Activated naive CD4-positive, alpha-beta T cell treated with anti-CD3 and anti-CD28 coated beads, Interleukin-2, amount 50 U/mL, for 16 hours (primary cell): Measurements from ENCODE around the gene NKX6-2.
"Not testable (repeated sequence)": the region's sequence is repeated elsewhere in the genome, so short reads cannot be mapped to it uniquely, and the experiment has no call there.

ENCODE experiments used
- DNase-seq: peaks from one replicate; pipeline ENCODE4 v3.0.0-alpha.2; 2020

The NKX6-2 gene

DNA sequence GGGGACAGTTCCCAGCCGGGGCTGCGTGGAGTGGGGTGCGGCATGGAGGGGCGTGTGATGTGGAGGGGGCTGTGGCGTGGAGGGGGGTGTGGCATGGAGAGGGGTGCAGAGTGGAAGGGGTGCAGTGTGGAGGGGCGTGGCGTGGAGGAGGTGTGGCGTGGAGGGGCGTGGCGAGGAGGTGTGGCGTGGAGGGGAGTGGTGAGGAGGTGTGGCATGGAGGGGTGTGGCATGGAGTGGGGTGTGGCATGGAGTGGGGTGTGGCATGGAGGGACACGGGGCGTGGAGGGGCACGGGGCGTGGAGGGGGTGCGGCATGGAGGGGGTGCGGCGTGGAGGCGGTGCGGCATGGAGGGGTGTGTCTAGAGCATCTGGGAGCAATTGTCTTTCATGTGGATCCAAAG, 33.6 kb downstream of the NKX6-2 start:
- DNase-seq: no peak

DNA sequence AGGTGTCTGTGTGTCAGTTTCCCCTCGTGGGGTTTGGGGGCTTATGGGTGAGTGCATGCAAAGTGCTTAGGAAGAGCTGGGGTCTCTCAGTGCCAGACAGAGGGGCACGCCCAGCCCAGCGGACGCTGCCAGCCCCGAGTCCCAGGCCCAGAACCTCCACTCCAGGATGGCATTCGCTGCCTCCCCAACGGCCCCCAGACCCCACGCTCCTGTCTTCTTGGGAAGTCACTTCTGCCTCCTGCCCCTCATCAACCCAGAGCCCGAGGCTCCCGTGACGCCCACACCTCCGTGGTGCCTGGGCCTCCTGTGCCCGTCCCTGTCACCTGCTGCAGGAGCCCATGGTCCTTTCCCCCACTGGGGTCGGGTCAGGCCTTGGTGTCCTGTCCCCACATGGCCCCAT, 35.0 kb downstream of the NKX6-2 start:
- no peak for DNase-seq

GRCh38 chr10:132749371-132749795, 36.6 kb downstream of the NKX6-2 start:
- DNase-seq: no peak

DNA sequence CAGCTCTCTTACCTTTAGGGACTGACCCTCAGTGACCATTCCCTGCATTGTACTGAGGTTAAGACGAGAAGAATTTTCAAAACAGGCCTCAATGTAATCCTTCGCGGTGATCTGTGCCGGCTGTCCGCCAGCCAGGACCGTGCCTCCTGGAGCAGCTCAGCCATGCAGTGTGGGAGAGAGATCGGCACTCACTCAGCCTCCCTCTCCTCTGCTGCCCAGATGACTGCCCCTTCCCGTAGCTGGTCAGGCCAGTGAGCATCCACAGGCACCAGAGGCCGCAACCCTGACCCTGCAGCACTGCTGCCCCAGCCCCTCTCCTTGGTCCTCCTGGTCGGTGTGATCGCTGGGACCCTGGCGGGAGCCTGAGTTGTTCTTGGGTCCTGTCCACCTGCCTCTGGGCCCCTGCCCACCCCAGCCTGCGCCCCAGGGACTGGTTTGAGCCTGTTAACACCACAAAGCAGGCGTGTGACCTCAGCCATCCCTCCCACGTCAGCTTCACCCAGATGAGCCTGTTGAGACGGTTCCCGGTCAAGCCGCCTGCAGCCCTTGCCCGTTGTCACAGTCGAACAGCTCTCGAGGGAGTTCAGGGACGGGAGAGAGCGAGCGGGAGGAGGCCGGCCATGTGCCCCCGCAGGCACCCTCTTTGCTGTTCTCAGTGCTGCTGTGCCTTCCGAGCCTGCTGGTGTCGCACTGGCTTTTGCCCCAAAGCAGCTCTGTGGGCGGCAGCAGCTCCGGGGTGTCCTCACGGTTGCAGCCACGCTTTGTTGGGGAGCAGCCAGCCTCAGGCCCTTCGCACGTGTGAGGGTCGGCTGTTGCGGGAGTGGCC, 37.2 kb downstream of the NKX6-2 start:
- no peak for DNase-seq

DNA sequence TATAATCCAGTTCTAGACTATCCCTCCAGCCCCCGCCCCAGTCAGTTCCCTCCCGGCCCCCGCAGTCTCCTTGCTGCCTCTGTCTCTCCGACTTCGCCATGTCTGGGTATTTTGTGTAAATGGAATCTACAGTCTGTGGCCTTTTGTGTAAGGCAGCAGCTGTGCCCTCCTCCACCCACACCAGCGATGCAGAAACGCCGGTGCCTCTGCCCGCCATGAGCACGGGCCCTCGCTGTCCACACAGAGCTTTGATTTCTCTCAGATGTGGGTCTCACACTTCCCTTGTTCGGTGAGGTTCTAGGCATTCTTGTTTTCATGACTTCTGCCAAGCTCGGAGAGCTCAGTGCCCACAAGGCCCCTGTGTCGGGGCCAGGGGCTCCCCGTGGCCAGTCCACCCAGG, 37.8 kb downstream of the NKX6-2 start:
- no peak for DNase-seq

GRCh38 chr10:132746801-132747625, 38.9 kb downstream of the NKX6-2 start:
- DNase-seq: no peak

DNA sequence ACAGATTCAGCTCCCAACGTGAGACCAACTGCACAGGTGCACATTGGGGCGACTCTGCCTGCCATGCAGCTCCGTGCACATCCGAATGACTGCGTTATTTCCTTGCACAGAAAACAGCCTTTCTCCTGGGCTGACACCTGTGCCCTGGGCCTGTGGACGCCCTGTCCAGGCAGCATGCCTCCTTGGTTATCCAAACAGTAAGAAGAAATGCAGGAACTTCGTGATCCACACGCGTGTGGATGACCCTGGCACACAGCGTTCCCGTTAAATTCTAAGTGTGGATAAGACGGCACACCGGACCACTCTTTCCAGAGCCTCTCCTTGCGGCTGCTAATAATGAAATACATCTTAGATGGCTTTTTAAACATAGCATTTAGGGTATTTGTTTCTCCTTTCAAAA, 39.6 kb downstream of the NKX6-2 start:
- DNase-seq: no peak

- DNase-seq: no peak
Observed at GRCh38 chr10:132745971-132746370, 40.0 kb downstream of the NKX6-2 start.

DNA sequence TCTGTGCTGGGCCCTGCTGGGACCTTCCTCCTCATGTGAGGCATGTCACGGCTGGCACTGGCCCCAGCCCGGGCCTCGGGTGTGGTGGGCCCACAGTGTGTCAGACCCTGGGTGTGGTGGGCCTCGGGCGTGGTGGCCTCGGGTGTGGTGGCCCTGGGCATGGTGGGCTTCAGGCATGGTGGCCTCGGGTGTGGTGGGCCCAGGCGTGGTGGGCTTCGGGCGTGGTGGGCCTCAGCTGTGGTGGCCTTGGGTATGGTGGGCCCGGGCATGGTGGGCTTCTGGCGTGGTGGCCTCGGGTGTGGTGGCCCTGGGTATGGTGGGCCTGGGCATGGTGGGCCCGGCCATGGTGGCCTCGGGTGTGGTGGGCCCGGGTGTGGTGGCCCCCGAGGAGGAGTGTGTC, 40.4 kb downstream of the NKX6-2 start:
- no peak for DNase-seq

- DNase-seq: no peak
Observed at GRCh38 chr10:132744839-132745238, 41.1 kb downstream of the NKX6-2 start.

DNA sequence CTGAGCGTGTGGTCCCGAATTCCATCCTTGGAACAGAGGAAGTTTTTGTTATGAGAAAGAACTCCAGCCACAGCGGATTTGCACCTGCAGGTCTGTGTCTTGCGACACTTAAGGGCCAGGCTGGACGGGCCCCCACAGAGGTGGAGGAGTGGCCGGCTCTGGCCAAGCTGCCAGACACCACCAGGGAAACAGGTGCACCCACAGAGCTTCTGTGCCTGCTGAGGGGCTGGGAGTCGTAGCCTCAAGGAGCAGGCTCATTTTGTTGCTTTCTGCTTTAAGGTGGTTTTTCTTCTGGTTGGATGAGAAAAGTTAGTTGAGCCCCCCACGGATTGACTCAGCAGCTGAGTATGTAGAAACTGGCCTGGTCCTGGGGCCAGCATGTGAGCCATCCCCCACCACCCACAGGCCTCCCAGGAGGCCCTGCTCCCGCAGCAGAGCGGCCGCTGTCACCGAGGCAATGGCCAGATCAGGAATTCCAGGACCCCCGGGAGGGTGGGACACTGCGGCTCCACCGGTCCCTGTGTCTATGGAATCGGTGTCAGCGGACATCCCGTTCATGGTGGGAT, 41.9 kb downstream of the NKX6-2 start:
- no peak for DNase-seq

DNA sequence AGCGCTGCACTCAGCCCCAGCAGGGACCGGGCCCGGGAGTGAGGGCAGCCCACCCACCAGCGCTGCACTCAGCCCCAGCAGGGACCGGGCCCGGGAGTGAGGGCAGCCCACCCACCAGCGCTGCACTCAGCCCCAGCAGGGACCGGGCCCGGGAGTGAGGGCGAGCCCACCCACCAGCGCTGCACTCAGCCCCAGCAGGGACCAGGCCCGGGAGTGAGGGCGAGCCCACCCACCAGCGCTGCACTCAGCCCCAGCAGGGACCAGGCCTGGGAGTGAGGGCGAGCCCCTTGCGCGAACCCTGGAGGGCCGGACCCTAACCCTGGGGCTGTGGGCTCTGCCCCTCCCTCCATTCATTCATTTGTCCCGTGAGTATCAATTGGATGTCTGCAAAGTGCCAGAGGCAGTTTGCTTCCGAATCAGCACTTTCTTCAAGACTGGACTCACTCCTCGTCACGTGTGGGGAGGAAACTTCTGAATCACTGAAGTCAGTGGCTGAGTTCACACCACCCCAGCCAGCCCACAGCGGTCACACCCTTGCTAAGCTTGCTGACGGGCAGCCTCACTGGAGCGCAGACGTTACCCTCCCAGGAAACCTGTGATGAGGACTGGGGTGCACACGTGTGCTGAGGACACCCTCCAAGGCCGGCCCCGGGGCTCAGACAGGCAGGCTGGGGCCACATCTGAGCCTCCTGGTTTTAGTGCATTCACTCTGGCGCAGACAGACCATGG, 42.6 kb downstream of the NKX6-2 start:
- DNase-seq: not testable (repeated sequence)

- DNase-seq: no peak
Observed at GRCh38 chr10:132742837-132743194, 43.1 kb downstream of the NKX6-2 start.

DNA sequence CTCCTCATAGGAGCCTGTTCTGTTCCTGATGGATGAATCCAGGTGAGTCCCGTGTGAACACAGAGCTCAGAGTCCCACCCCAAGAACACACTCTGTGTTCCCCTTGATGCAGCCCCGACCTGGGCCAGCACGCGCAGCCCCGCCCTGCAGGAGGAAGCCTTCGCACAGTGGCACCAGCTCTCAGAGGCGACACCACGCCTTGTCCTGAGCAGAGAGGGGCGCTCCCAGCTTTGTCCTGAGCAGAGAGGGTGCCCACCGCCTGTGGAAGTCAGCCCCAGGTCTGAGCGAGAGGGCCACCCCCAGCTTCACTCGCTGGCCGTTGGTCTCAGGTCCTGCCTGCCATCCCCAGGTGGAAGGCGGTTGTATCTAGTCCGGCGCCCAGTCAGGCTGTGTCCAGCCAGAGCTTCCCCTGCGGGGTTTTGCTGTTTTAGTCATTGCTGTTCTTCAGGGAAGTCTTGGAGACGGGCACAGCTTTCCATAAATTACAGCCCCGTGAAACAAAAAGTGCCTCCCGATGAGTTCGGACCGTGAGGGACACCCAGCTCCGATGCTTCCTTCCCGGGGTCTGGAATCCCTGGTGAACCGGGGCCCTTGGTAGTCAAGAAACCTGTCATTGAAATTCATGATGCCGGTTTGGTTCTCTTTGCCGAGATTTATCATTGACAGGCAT, 43.6 kb downstream of the NKX6-2 start:
- DNase-seq: no peak

DNA sequence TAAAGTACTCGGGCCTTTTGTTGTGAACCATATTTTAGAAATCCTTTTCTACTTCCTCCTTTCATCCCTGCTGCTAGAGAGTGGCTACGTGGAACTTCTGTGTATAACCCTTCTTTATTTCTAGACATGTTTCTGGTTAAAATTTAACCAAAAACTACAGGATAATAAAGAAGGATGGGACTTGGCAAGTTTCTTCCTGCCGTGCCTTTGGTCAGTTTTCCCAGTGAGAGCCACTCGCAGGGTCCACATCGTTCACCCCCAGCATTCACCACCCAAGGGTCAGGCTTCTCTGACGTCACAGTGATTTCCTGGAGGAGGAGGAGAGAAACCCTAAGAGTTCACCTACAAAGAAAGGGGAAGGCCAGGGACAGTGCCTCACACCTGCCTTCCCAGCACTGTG, 45.4 kb downstream of the NKX6-2 start:
- no peak for DNase-seq

GRCh38 chr10:132739225-132739613, 46.7 kb downstream of the NKX6-2 start:
- no peak for DNase-seq

DNA sequence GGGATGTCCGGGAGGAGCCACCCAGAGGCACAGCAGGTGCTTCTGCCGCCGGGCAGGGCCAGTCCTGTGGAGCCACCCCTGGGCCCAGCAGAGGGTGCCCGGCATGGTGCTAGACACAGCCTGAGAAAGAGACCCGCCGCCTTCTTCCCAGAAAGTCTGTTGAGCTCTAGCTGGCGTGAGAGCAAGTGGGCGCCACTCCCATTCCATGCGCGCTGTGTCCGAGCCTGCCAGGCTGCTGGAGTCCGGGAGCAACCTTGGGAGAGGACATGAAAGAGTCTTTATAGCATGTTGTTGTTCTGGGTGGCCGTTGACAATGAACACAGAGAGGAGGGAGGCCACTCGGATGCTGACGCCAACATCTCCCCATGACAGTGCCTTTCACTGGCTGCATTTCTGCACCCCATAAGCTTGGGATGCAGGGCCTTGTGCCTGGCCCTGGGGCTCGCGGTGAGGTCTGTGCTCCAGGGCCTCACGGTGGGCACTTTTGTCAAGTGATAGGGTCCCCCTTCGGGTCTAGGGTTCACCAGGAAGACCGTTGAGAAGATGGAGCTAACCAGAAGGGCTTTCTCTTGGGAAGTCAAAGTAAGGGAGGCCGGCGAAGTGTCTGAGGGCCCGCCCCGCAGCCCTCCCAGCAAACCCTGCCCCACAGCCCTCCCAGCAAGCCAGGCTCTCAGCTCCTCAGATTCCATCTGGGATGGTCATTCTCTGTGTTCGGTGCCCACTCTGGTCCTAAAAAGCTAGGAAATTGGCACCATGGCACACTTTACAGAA, 47.3 kb downstream of the NKX6-2 start:
- DNase-seq: no peak

DNA sequence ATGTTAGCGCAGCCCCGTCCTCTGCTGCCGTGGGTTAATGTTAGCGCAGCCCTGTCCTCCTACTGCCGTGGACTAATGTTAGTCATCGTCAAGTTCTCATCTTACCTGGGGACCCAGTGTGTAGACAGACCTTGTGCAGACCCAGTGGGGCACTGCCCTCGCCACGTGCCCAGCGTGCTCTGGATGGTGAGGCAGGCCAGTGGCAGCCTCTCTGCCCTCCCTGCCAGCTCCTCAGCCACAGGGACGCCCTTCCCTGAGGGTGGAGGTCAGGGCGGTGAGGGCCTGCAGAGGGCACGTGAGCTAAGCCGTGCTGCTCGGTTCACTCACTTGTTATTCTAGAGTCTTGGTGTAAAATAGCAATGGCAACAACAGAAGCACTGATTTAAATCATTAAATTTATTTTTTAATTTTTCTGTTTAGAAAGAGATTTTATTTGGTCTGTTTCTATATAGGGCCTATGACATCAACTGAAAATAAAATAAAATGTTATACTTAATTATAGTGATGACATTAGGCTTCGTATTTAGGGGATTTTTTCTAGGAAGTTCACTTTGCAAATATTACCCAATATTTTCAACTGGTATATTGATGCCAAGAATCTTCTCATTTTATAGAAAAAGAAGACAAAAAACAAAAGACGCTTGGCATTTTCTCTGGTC, 48.4 kb downstream of the NKX6-2 start:
- no peak for DNase-seq

GRCh38 chr10:132735923-132736391, 50.0 kb downstream of the NKX6-2 start:
- DNase-seq: no peak

- DNase-seq: no peak
Observed at GRCh38 chr10:132735341-132735775, 50.6 kb downstream of the NKX6-2 start.

- DNase-seq: no peak
Observed at GRCh38 chr10:132733926-132734325, 52.0 kb downstream of the NKX6-2 start.
